ENCODE results near the gene SLC16A8. TPM values are rescaled to one million over a fixed set of nuclear protein-coding genes. Genes with fewer than 3 reads are reported as not detected.

Gene SLC16A8
- total and polyA plus RNA-seq, 2 experiments from 2014 or later, result 0.52 to 0.66 TPM

- H3K9me3 Mint-ChIP-seq, result no peaks in the 10 kb centered on the region
- Histone ChIP-seq H4K20me1 (replicated peaks; ENCODE audit: insufficient read depth) (no peaks in the 10 kb centered on the region; the same call in 1 of the 2 replicates), H2AFZ (no peak overlapping the region), H3K79me2 (replicated peaks; ENCODE audit: insufficient read depth) (no peaks in the 10 kb centered on the region), H3K27me3 (ENCODE audit: insufficient read depth) (peaks cover 38% of the 10 kb centered on the region), H3F3A (replicated peaks; ENCODE audit: low read depth) (no peaks in the 10 kb centered on the region), H3K27ac (ENCODE audit: low read depth) (no peak overlapping the region), H3K9me2 (ENCODE audit: insufficient read depth) (no peaks in the 10 kb centered on the region), H3K36me3 (ENCODE audit: insufficient read depth) (no peaks in the 10 kb centered on the region), H3K4me3 (no peak overlapping the region), H3K4me2 (no peak overlapping the region), H3K4me1 (ENCODE audit: insufficient read depth) (peaks cover 21% of the 10 kb centered on the region; the same call in 1 of the 2 replicates)
- DNase-seq (ENCODE audit: low spot score) (no peak), ATAC-seq (no peak)
- no peak for TF ChIP-seq EZH2phosphoT487 (IDR thresholded peaks at IDR 0.05; ENCODE audit: unreplicated experiment)
- no peak for TF ChIP-seq POLR2AphosphoS5 (IDR thresholded peaks at IDR 0.05; ENCODE audit: low read depth)
- TF ChIP-seq JUNB (IDR thresholded peaks at IDR 0.05; ENCODE audit: unreplicated experiment), result no peak
- no peak for TF ChIP-seq ETS1 (IDR thresholded peaks at IDR 0.05)
- no peak for TF ChIP-seq STAT1 (IDR thresholded peaks at IDR 0.05; ENCODE audit: unreplicated experiment)
- no peak for TF ChIP-seq CTCF (conservative IDR thresholded peaks at IDR 0.05; ENCODE audit: low read depth in 2 of 2)
- no peak for TF ChIP-seq CREB1 (CRISPR knock-in tag; IDR thresholded peaks at IDR 0.05; ENCODE audit: low read depth)
- no peak for TF ChIP-seq EZH2 (IDR thresholded peaks at IDR 0.05; ENCODE audit: low read depth, unreplicated experiment)
- TF ChIP-seq ZNF462 (CRISPR knock-in tag; IDR thresholded peaks at IDR 0.05), result no peak
- TF ChIP-seq ZNF114 (CRISPR knock-in tag; IDR thresholded peaks at IDR 0.05), result no peak
- TF ChIP-seq ZNF331 (CRISPR knock-in tag; IDR thresholded peaks at IDR 0.05; ENCODE audit: low read depth), result no peak
- TF ChIP-seq NANOG (IDR thresholded peaks at IDR 0.05; ENCODE audit: borderline replicate concordance), result no peak
- no peak for TF ChIP-seq REST (IDR thresholded peaks at IDR 0.05; ENCODE audit: unreplicated experiment)
- H3K4me1 Mint-ChIP-seq, result peaks cover 6% of the 10 kb centered on the region; the same call in 2 of the 3 replicates
- H3K27ac Mint-ChIP-seq, result no peak overlapping the region
- no peaks in the 10 kb centered on the region for H3K36me3 Mint-ChIP-seq (ENCODE audit: low read depth)
- H3K27me3 Mint-ChIP-seq (ENCODE audit: insufficient read depth, low read depth, poor library complexity), result peaks cover 33% of the 10 kb centered on the region
- H3K4me3 Mint-ChIP-seq, result no peak overlapping the region
These were observed 4.2 kb downstream of the SLC16A8 start for GRCh38 chr22:38079804-38080203.
